ENCODE measurements around the gene BRCC3.

BRCC3 gene

GRCh38 chrX:155094468-155095061, 23.3 kb downstream of the BRCC3 start:
- Histone ChIP-seq H3K36me3 (no peaks in the 10 kb centered on the region), H3K4me1 (no peaks in the 10 kb centered on the region), H3K9me3 (no peaks in the 10 kb centered on the region), H3K4me3 (ENCODE audit: low read depth, low read length) (no peak overlapping the region), H3K27me3 (no peaks in the 10 kb centered on the region)
- DNase-seq: peak; percentile 23
- peak; percentile 70 for TF ChIP-seq CTCF (IDR thresholded peaks at IDR 0.05; ENCODE audit: low read depth, low read length)

- TF ChIP-seq CTCF (IDR thresholded peaks at IDR 0.05; ENCODE audit: low read depth, low read length): no peak
- H3K27me3 ChIP-seq: no peaks in the 10 kb centered on the region
- H3K9me3 ChIP-seq: no peaks in the 10 kb centered on the region
- no peaks in the 10 kb centered on the region for H3K4me1 ChIP-seq
- H3K36me3 ChIP-seq: no peaks in the 10 kb centered on the region
- no peak for DNase-seq
- no peak overlapping the region for H3K4me3 ChIP-seq (ENCODE audit: low read depth, low read length)
Observed at GRCh38 chrX:155105919-155106318, 34.6 kb downstream of the BRCC3 start.

GRCh38 chrX:155108427-155108826, 37.1 kb downstream of the BRCC3 start:
- Histone ChIP-seq H3K4me1 (no peaks in the 10 kb centered on the region), H3K27me3 (no peaks in the 10 kb centered on the region), H3K9me3 (no peaks in the 10 kb centered on the region), H3K36me3 (no peaks in the 10 kb centered on the region), H3K4me3 (ENCODE audit: low read depth, low read length) (no peak overlapping the region)
- no peak for DNase-seq
- TF ChIP-seq CTCF (IDR thresholded peaks at IDR 0.05; ENCODE audit: low read depth, low read length): no peak

GRCh38 chrX:155112171-155112570, 40.9 kb downstream of the BRCC3 start:
- H3K4me1 ChIP-seq: no peaks in the 10 kb centered on the region
- no peak for TF ChIP-seq CTCF (IDR thresholded peaks at IDR 0.05; ENCODE audit: low read depth, low read length)
- no peaks in the 10 kb centered on the region; the same call in 1 of the 2 replicates for H3K36me3 ChIP-seq

GRCh38 chrX:155113097-155113496, 41.8 kb downstream of the BRCC3 start:
- Histone ChIP-seq H3K4me1 (no peaks in the 10 kb centered on the region), H3K4me3 (ENCODE audit: low read depth, low read length) (no peak overlapping the region), H3K27me3 (no peaks in the 10 kb centered on the region), H3K36me3 (no peaks in the 10 kb centered on the region; the same call in 1 of the 2 replicates), H3K9me3 (no peaks in the 10 kb centered on the region)
- no peak for TF ChIP-seq CTCF (IDR thresholded peaks at IDR 0.05; ENCODE audit: low read depth, low read length)
- no peak for DNase-seq

More at GRCh38 chrX:155112171-155112570, 40.9 kb downstream of the BRCC3 start:
- DNase-seq: no peak
- Histone ChIP-seq H3K4me3 (ENCODE audit: low read depth, low read length) (no peak overlapping the region), H3K9me3 (no peaks in the 10 kb centered on the region), H3K27me3 (no peaks in the 10 kb centered on the region)

GRCh38 chrX:155115174-155115819, 44.0 kb downstream of the BRCC3 start:
- TF ChIP-seq CTCF (IDR thresholded peaks at IDR 0.05; ENCODE audit: low read depth, low read length): no peak
- no peaks in the 10 kb centered on the region; the same call in 1 of the 2 replicates for H3K36me3 ChIP-seq
- H3K9me3 ChIP-seq: no peaks in the 10 kb centered on the region

More at GRCh38 chrX:155115174-155115819, 44.0 kb downstream of the BRCC3 start:
- no peak overlapping the region for H3K4me3 ChIP-seq (ENCODE audit: low read depth, low read length)
- DNase-seq: no peak
- no peaks in the 10 kb centered on the region for H3K27me3 ChIP-seq
- no peaks in the 10 kb centered on the region for H3K4me1 ChIP-seq
